Hair follicle dermal papilla cell (primary cell): Measurements from ENCODE around the gene IL6ST. TPM values are rescaled to one million over a fixed set of nuclear protein-coding genes. Genes with fewer than 3 reads are reported as not detected.

ENCODE experiments used
- small RNA-seq: library from RNA; depleted of rRNA; stranded (forward); fragments of <200 nt; gene quantifications from one replicate; pipeline ENCODE3, GENCODE V24; 2012
- total RNA-seq: library from RNA; depleted of rRNA; stranded (reverse); fragments of >200 nt; gene quantifications from 2 replicates; pipeline ENCODE4 v1.2.3, GENCODE V29; 2012

IL6ST gene
- 430 and 460 TPM in 2 replicates for total RNA-seq

GRCh38 chr5:55994495-55994997, at the start of gene IL6ST:
IL6ST (minus strand) TSS chr5:55994963; CDS start chr5:55976278, 18,685 bp downstream.

Small RNAs within 50 kb of the gene (small RNA-seq; reads per million reads assigned to genes)
- gene AC016596.1 (not detected), gene RF01210 (not detected)

Other genes starting within 250 kb of the IL6ST start
- 14.0 and 16.0 TPM in 2 replicates for gene IL31RA, start 143.6 kb downstream of the IL6ST start, total RNA-seq
- gene ANKRD55, start 238.4 kb upstream of the IL6ST start, total RNA-seq, result not detected in 2 replicates